ENCODE results near the gene ATXN10. TPM values are rescaled to one million over a fixed set of nuclear protein-coding genes. Genes with fewer than 3 reads are reported as not detected.

The ATXN10 gene
- total and polyA plus RNA-seq, 2 of the 13 experiments (the other 11 are each of a cell fraction or from before 2014, with no cell fraction given) = 60.1 to 194 TPM

GRCh38 chr22:45863981-45864751, 192.5 kb downstream of the ATXN10 start (continued):
- TF ChIP-seq, protein P1, sequence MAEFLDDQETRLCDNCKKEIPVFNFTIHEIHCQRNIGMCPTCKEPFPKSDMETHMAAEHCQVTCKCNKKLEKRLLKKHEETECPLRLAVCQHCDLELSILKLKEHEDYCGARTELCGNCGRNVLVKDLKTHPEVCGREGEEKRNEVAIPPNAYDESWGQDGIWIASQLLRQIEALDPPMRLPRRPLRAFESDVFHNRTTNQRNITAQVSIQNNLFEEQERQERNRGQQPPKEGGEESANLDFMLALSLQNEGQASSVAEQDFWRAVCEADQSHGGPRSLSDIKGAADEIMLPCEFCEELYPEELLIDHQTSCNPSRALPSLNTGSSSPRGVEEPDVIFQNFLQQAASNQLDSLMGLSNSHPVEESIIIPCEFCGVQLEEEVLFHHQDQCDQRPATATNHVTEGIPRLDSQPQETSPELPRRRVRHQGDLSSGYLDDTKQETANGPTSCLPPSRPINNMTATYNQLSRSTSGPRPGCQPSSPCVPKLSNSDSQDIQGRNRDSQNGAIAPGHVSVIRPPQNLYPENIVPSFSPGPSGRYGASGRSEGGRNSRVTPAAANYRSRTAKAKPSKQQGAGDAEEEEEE (CRISPR knock-in tag; IDR thresholded peaks at IDR 0.05; ENCODE audit: borderline replicate concordance) = no peak
- TF ChIP-seq HNRNPLL (IDR thresholded peaks at IDR 0.05; ENCODE audit: low read depth, low read length, poor library complexity, severe bottlenecking) (no peak), ZNF772 (CRISPR knock-in tag; IDR thresholded peaks at IDR 0.05) (no peak), ZFP1 (CRISPR knock-in tag; IDR thresholded peaks at IDR 0.05) (no peak), GMEB1 (CRISPR knock-in tag; IDR thresholded peaks at IDR 0.05; ENCODE audit: borderline replicate concordance) (no peak), GATAD2A (CRISPR knock-in tag; IDR thresholded peaks at IDR 0.05) (0 out of 2 replicates have a peak, but pooled peaks have one; percentile 28), MLLT10 (CRISPR knock-in tag; IDR thresholded peaks at IDR 0.05) (no peak), CEBPZ (IDR thresholded peaks at IDR 0.05; ENCODE audit: low read length) (no peak), ELF1 (CRISPR knock-in tag; IDR thresholded peaks at IDR 0.05) (no peak), GTF2F1 (IDR thresholded peaks at IDR 0.05; ENCODE audit: low read length) (no peak)
- TF ChIP-seq, protein P2, sequence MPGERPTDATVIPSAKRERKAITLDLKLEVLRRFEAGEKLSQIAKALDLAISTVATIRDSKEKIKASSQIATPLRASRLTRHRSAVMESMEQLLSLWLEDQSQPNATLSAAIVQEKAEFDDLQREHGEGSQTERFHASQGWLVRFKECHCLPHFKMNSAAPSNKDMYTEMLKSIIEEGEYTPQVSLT (CRISPR knock-in tag; IDR thresholded peaks at IDR 0.05; ENCODE audit: borderline replicate concordance, low read depth) = no peak

Data from HepG2 (cell line).